Ascending aorta (tissue), 2 donors: Measurements from ENCODE around the gene ACTG1. TPM values are rescaled to one million over a fixed set of nuclear protein-coding genes. Genes with fewer than 3 reads are reported as not detected.

Experiments
- DNase-seq, 2 donors: peaks; one replicate each; pipeline ENCODE4 v3.0.0-alpha.2; 2019; ENCODE audit warnings: low spot score in 2 of 2
- H3K27ac ChIP-seq, 2 donors: fragments of 200-600 bp; sonication (generic); one replicate each; pipeline ENCODE4 v1.5.1; 2016 to 2017; ENCODE audit warnings: mild to moderate bottlenecking in 1 of 2
- H3K27me3 ChIP-seq: fragments of 200-600 bp; sonication (generic); one replicate; pipeline ENCODE4 v1.5.1; 2017
- H3K36me3 ChIP-seq, 2 donors: fragments of 200-600 bp; sonication (generic); one replicate each; pipeline ENCODE4 v1.5.1; 2016
- H3K4me1 ChIP-seq, 2 donors: fragments of 200-600 bp; sonication (generic); one replicate each; pipeline ENCODE4 v1.5.1; 2016 to 2017; ENCODE audit warnings: mild to moderate bottlenecking in 1 of 2
- H3K4me3 ChIP-seq, 2 donors: fragments of 200-600 bp; sonication (generic); one replicate each; pipeline ENCODE4 v1.5.1; 2016 to 2017; ENCODE audit warnings: mild to moderate bottlenecking in 1 of 2
- H3K9me3 ChIP-seq, 2 donors: fragments of 200-600 bp; sonication (generic); one replicate each; pipeline ENCODE4 v1.5.1; 2016
- CTCF ChIP-seq, 3 experiments: fragments of 200-600 bp in 2 of 3; fragments of 450-650 bp in 1 of 3; sonication (generic) in 2 of 3; IDR thresholded peaks; one replicate each; pipeline ENCODE4 v1.5.1; 2016 to 2019; ENCODE audit warnings: antibody characterized with exemption in 3 of 3, mild to moderate bottlenecking in 1 of 3, moderate library complexity in 1 of 3
- intact Hi-C: fragments of 100-400 bp; cut with DNase I; formaldehyde crosslinking; loops from one replicate; pipeline ENCODE4 v1.15.1; 2023
- total RNA-seq: library from RNA; depleted of rRNA; stranded (reverse); fragments of >200 nt; gene quantifications from one replicate; pipeline ENCODE4 v1.1.0, GENCODE V29; 2016

Gene ACTG1
- total RNA-seq, 1 donor from 2014 or later, result 6,075 TPM

GRCh38 chr17:81543339-81543675 is 30.7 kb upstream of the ACTG1 start:
- H3K36me3 ChIP-seq, result peaks cover 51 to 92% of the 10 kb centered on the region in 2 donors

GRCh38 chr17:81542431-81543338 is 30.1 kb upstream of the ACTG1 start:
- TF ChIP-seq CTCF (IDR thresholded peaks at IDR 0.05), result no peak
- no peaks in the 10 kb centered on the region for H3K9me3 ChIP-seq
- intact Hi-C loops, result no loop called here
- no peaks in the 10 kb centered on the region for H3K27me3 ChIP-seq
- DNase-seq, result no peak
- H3K4me1 ChIP-seq, result no peaks in the 10 kb centered on the region
- H3K36me3 ChIP-seq, result peaks cover 45 to 92% of the 10 kb centered on the region in 2 donors
- H3K27ac ChIP-seq, result no peak overlapping the region
- H3K4me3 ChIP-seq, result no peak overlapping the region

More at GRCh38 chr17:81543339-81543675, 30.7 kb upstream of the ACTG1 start:
- Histone ChIP-seq H3K27me3 (no peaks in the 10 kb centered on the region), H3K4me3 (no peak overlapping the region), H3K27ac (no peak overlapping the region), H3K4me1 (no peaks in the 10 kb centered on the region), H3K9me3 (no peaks in the 10 kb centered on the region)
- no peak for DNase-seq
- intact Hi-C loops, result no loop called here
- no peak for TF ChIP-seq CTCF (IDR thresholded peaks at IDR 0.05)

GRCh38 chr17:81541123-81541522 is 28.5 kb upstream of the ACTG1 start:
- no peaks in the 10 kb centered on the region for H3K9me3 ChIP-seq
- H3K27ac ChIP-seq, result no peak overlapping the region
- no peaks in the 10 kb centered on the region for H3K27me3 ChIP-seq
- H3K36me3 ChIP-seq, result peaks cover 31 to 77% of the 10 kb centered on the region in 2 donors
- H3K4me3 ChIP-seq, result no peak overlapping the region
- TF ChIP-seq CTCF (IDR thresholded peaks at IDR 0.05), result no peak
- intact Hi-C loops, result no loop called here
- no peak for DNase-seq
- no peaks in the 10 kb centered on the region for H3K4me1 ChIP-seq

- intact Hi-C loops, result no loop called here
- Histone ChIP-seq H3K27ac (no peak overlapping the region), H3K36me3 (peaks cover 30 to 72% of the 10 kb centered on the region in 2 donors), H3K4me1 (no peaks in the 10 kb centered on the region), H3K27me3 (no peaks in the 10 kb centered on the region), H3K4me3 (no peak overlapping the region), H3K9me3 (no peaks in the 10 kb centered on the region)
- DNase-seq, result no peak
- no peak for TF ChIP-seq CTCF (IDR thresholded peaks at IDR 0.05)
Observed at GRCh38 chr17:81540676-81541027, 28.1 kb upstream of the ACTG1 start.

GRCh38 chr17:81539961-81540675 is 27.5 kb upstream of the ACTG1 start:
- Histone ChIP-seq H3K27ac (no peak overlapping the region), H3K27me3 (no peaks in the 10 kb centered on the region), H3K9me3 (no peaks in the 10 kb centered on the region), H3K4me1 (no peaks in the 10 kb centered on the region), H3K4me3 (no peak overlapping the region), H3K36me3 (peaks cover 25 to 67% of the 10 kb centered on the region in 2 donors)
- no peak for DNase-seq
- no peak for TF ChIP-seq CTCF (IDR thresholded peaks at IDR 0.05)
- intact Hi-C loops, result no loop called here
